ENCODE measurements around the gene OOSP4B. TPM values are rescaled to one million over a fixed set of nuclear protein-coding genes. Genes with fewer than 3 reads are reported as not detected.

Gene OOSP4B
- total RNA-seq, 1 experiment from 2014 or later: not detected

DNA sequence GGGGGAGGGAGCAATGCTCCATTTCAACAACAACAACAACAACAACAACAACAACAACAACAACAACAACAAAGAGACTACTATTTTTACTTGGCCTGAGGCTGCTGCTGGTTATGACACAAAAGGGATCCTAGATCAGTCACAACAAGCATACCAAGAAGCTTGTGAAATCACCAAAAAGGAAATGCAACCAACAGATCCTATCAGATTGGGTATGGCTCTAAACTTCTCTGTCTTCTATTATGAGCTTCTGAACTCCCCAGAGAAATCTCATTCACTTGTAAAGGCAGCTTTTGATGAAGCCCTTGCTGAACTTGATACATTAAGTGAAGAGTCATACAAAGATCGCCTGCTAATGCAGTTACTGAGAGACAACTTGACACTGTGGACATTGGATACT lies 61.0 kb downstream of the OOSP4B start:
- Histone ChIP-seq H3K36me3 (no peaks in the 10 kb centered on the region), H3K27ac (no peak overlapping the region), H3K4me1 (replicated peaks) (no peaks in the 10 kb centered on the region), H3K27me3 (replicated peaks) (peaks cover 8% of the 10 kb centered on the region), H3K4me3 (no peak overlapping the region), H3K9me3 (replicated peaks) (no peaks in the 10 kb centered on the region)
- no peak for DNase-seq (ENCODE audit: low read depth in 1 of 2, low spot score in 2 of 2)

DNA sequence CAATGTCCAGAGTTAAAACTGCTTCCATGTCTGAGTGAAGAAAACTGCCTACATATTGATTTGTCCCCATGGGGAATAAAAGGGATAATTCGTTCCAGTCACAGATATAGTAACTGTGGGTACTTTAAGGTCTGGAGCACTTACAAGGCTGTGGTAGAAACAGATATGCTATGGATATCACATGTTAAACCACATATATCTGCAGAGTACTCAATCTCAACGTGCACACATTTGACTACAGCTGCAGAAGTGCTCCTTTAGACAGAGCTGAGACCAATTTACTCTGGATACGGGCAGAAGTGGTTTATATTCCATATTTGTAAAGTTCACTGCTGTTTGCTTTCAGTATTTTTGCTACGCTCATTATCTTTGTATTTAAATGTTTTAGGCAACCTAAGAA lies 61.8 kb downstream of the OOSP4B start:
- no peak overlapping the region for H3K27ac ChIP-seq

GRCh38 chr11:60080535-60080934 lies 63.6 kb downstream of the OOSP4B start:
- no peaks in the 10 kb centered on the region for H3K9me3 ChIP-seq (replicated peaks)
- H3K27me3 ChIP-seq (replicated peaks): peaks cover 10% of the 10 kb centered on the region
- DNase-seq (ENCODE audit: low read depth in 1 of 2, low spot score in 2 of 2): no peak
- no peak overlapping the region for H3K4me3 ChIP-seq
- H3K27ac ChIP-seq: no peak overlapping the region
- no peaks in the 10 kb centered on the region for H3K4me1 ChIP-seq (replicated peaks)
- no peaks in the 10 kb centered on the region for H3K36me3 ChIP-seq

More for the DNA sequence above, 61.8 kb downstream of the OOSP4B start:
- H3K9me3 ChIP-seq (replicated peaks): no peaks in the 10 kb centered on the region
- peaks cover 8% of the 10 kb centered on the region for H3K27me3 ChIP-seq (replicated peaks)
- H3K4me1 ChIP-seq (replicated peaks): no peaks in the 10 kb centered on the region
- no peak overlapping the region for H3K4me3 ChIP-seq
- no peak for DNase-seq (ENCODE audit: low read depth in 1 of 2, low spot score in 2 of 2)
- H3K36me3 ChIP-seq: no peaks in the 10 kb centered on the region

Other genes with a start within 250 kb of the OOSP4B start
- 93.0 and 117 TPM in 2 replicates for gene MRPL16, start 206.4 kb upstream of the OOSP4B start, total RNA-seq (2014; rRNA removed; shearing (Covaris generic))
- not detected in 2 replicates for gene CBLIF, start 171.7 kb upstream of the OOSP4B start, total RNA-seq (2014; rRNA removed; shearing (Covaris generic))
- gene TCN1, start 150.7 kb upstream of the OOSP4B start, total RNA-seq (2014; rRNA removed; shearing (Covaris generic)): not detected in 2 replicates
- gene OOSP3, start 138.4 kb upstream of the OOSP4B start, total RNA-seq (2014; rRNA removed; shearing (Covaris generic)): not detected in 2 replicates
- not detected in 2 replicates for gene OOSP1, start 78.7 kb upstream of the OOSP4B start, total RNA-seq (2014; rRNA removed; shearing (Covaris generic))
- gene OOSP4A, start 53.1 kb upstream of the OOSP4B start, total RNA-seq (2014; rRNA removed; shearing (Covaris generic)): not detected in 2 replicates
- not detected in 2 replicates for gene OOSP2, start 23.2 kb downstream of the OOSP4B start, total RNA-seq (2014; rRNA removed; shearing (Covaris generic))
- gene MS4A3, start 39.5 kb downstream of the OOSP4B start, total RNA-seq (2014; rRNA removed; shearing (Covaris generic)): not detected in 2 replicates
- gene MS4A2, start 71.5 kb downstream of the OOSP4B start, total RNA-seq (2014; rRNA removed; shearing (Covaris generic)): not detected in 2 replicates
- not detected in 2 replicates for gene MS4A6A, start 165.9 kb downstream of the OOSP4B start, total RNA-seq (2014; rRNA removed; shearing (Covaris generic))
- not detected in 2 replicates for gene MS4A4E, start 226.0 kb downstream of the OOSP4B start, total RNA-seq (2014; rRNA removed; shearing (Covaris generic))

Data from SJSA1 (cell line).